HepG2 (cell line): Measurements from ENCODE around the gene PALM3. TPM values are rescaled to one million over a fixed set of nuclear protein-coding genes. Genes with fewer than 3 reads are reported as not detected.

Experiments
- EP300 ChIP-seq, 3 experiments: sonication (generic) in 1 of 3; formaldehyde crosslinking in 1 of 3; IDR thresholded peaks; 2 replicates each; pipeline versions ENCODE4 v1.5.1 to v1.6.1; 2011 to 2020; ENCODE audit warnings: low read depth in 2 of 3, low read length in 2 of 3, borderline replicate concordance in 1 of 3, improper control_type of control experiment in 1 of 3, mild to moderate bottlenecking in 1 of 3, missing genetic modification reagents in 1 of 3, moderate library complexity in 1 of 3
- FOXC1 ChIP-seq: sonication (generic); formaldehyde crosslinking; IDR thresholded peaks from 2 replicates; pipeline ENCODE4 v1.8.0; 2022; ENCODE audit warnings: mild to moderate bottlenecking, missing genetic modification reagents, borderline replicate concordance
- JUN ChIP-seq: sonication (generic); formaldehyde crosslinking; IDR thresholded peaks from 2 replicates; pipeline ENCODE4 v1.4.0; 2020; ENCODE audit warnings: mild to moderate bottlenecking, missing genetic modification reagents
- KMT2A ChIP-seq: sonication (generic); formaldehyde crosslinking; IDR thresholded peaks from 2 replicates; pipeline ENCODE4 v1.4.0; 2020; ENCODE audit warnings: missing genetic modification reagents
- NCOA2 ChIP-seq: sonication (generic); formaldehyde crosslinking; IDR thresholded peaks from 2 replicates; pipeline ENCODE4 v1.8.0; 2022; ENCODE audit warnings: inconsistent platforms
- NFIB ChIP-seq: sonication (generic); formaldehyde crosslinking; IDR thresholded peaks from 2 replicates; pipeline ENCODE4 v1.9.0; 2021; ENCODE audit warnings: missing genetic modification reagents, mild to moderate bottlenecking, borderline replicate concordance
- RAD21 ChIP-seq: fragments of 450-650 bp; formaldehyde crosslinking; IDR thresholded peaks from 2 replicates; pipeline ENCODE4 v1.5.0; 2020; ENCODE audit warnings: mild to moderate bottlenecking
- RARG ChIP-seq: sonication (generic); formaldehyde crosslinking; IDR thresholded peaks from 2 replicates; pipeline ENCODE4 v1.4.0; 2020; ENCODE audit warnings: low read depth, mild to moderate bottlenecking, missing genetic modification reagents
- RFXANK ChIP-seq: IDR thresholded peaks from 2 replicates; pipeline ENCODE4 v1.6.1; 2016
- SMAD9 ChIP-seq: sonication (generic); formaldehyde crosslinking; IDR thresholded peaks from 2 replicates; pipeline ENCODE4 v1.5.1; 2020; ENCODE audit warnings: mild to moderate bottlenecking, missing genetic modification reagents
- TBP ChIP-seq: sonication (generic); formaldehyde crosslinking; IDR thresholded peaks from 2 replicates; pipeline ENCODE4 v1.5.0; 2020; ENCODE audit warnings: missing genetic modification reagents
- ZFP41 ChIP-seq: sonication (generic); formaldehyde crosslinking; IDR thresholded peaks from 2 replicates; pipeline ENCODE4 v1.4.0; 2020; ENCODE audit warnings: mild to moderate bottlenecking, missing genetic modification reagents, borderline replicate concordance
- ZNF263 ChIP-seq: sonication (generic); formaldehyde crosslinking; IDR thresholded peaks from 2 replicates; pipeline ENCODE4 v1.4.0; 2020; ENCODE audit warnings: missing genetic modification reagents
- ZNF614 ChIP-seq: IDR thresholded peaks from 2 replicates; pipeline ENCODE4 v1.6.1; 2018; ENCODE audit warnings: missing biosample characterization, missing genetic modification reagents, inconsistent platforms, borderline replicate concordance
- ZNF7 ChIP-seq: IDR thresholded peaks from 2 replicates; pipeline ENCODE4 v1.6.1; 2016; ENCODE audit warnings: missing biosample characterization, missing genetic modification reagents
- ZNF776 ChIP-seq: sonication (generic); formaldehyde crosslinking; IDR thresholded peaks from 2 replicates; pipeline ENCODE4 v1.4.0; 2020; ENCODE audit warnings: mild to moderate bottlenecking, missing genetic modification reagents
- ZNF83 ChIP-seq: sonication (generic); formaldehyde crosslinking; IDR thresholded peaks from 2 replicates; pipeline ENCODE4 v1.4.0; 2020; ENCODE audit warnings: missing genetic modification reagents, mild to moderate bottlenecking, borderline replicate concordance
- polyA plus RNA-seq, 8 experiments: library from polyadenylated mRNA; depleted of rRNA in 3 of 8; stranded (reverse) in 7 of 8; unstranded in 1 of 8; fragments of >200 nt; fragmentation: Illumina TruSeq in 4 of 8; extraction: Trizol in 4 of 8; gene quantifications; 2 replicates each; pipeline versions ENCODE4 v1.2.1 to v1.2.3, GENCODE V29; 2011 to 2016; ENCODE audit warnings: low read depth in 4 of 8, missing spikeins in 1 of 8, mixed read lengths in 1 of 8; ENCODE audit not compliant: insufficient read depth in 1 of 8
- total RNA-seq, 5 experiments: library from RNA; depleted of rRNA; stranded (reverse); fragments of >200 nt; fragmentation: Illumina TruSeq; extraction: Trizol; gene quantifications; 2 replicates each; pipeline ENCODE4 v1.2.3, GENCODE V29; 2016; ENCODE audit warnings: low read depth in 1 of 5
- TF ChIP-seq, protein P1 (sequence below): sonication (generic); formaldehyde crosslinking; IDR thresholded peaks from 2 replicates; pipeline ENCODE4 v1.4.0; 2020; ENCODE audit warnings: missing genetic modification reagents
- TF ChIP-seq, protein P2 (sequence below): sonication (generic); formaldehyde crosslinking; conservative IDR thresholded peaks from 2 replicates; pipeline ENCODE4 v1.4.0; 2020; ENCODE audit warnings: missing genetic modification reagents

PALM3 gene
- total and polyA plus RNA-seq, 2 of the 13 experiments (the other 11 are each of a cell fraction or from before 2014, with no cell fraction given), result 0.79 to 2.4 TPM

DNA sequence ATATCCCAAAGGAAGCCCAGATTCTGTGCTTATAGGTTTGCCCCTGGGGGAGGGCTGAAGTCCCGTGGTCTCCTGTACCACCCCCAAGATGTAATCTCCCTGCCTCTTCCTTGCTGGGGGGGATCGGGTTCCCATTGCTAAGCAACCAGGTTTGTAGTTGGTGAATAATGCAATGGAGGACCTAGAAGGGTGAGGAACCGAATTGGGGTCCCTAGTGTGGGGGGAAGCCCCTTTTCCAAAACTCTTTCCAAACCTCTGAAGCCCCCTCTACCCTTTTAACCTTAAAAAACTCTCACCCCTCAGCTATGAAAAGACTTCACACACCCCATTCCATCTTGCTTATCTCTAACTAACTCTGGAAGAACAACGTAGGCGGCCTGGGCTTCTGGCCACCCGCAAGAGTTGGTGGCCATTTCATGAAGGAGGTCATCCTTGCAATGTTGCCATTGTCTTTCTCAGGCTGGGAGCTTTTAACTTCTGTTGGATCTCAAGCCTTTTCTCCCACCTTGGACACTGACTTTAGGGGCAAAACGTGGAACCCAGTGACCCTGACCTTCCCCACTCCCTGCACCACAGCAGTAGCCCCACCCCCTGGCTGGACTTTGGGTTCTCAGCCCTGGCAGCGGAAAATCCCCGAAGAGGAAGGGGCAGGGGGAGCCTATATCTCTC, 661 bp downstream of the PALM3 start (continued):
- no peak for TF ChIP-seq ZNF614 (CRISPR knock-in tag)
- TF ChIP-seq ZNF83, result no peak
- TF ChIP-seq, protein P1, sequence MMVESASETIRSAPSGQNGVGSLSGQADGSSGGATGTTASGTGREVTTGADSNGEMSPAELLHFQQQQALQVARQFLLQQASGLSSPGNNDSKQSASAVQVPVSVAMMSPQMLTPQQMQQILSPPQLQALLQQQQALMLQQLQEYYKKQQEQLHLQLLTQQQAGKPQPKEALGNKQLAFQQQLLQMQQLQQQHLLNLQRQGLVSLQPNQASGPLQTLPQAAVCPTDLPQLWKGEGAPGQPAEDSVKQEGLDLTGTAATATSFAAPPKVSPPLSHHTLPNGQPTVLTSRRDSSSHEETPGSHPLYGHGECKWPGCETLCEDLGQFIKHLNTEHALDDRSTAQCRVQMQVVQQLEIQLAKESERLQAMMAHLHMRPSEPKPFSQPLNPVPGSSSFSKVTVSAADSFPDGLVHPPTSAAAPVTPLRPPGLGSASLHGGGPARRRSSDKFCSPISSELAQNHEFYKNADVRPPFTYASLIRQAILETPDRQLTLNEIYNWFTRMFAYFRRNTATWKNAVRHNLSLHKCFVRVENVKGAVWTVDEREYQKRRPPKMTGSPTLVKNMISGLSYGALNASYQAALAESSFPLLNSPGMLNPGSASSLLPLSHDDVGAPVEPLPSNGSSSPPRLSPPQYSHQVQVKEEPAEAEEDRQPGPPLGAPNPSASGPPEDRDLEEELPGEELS, result no peak
- TF ChIP-seq RARG, result no peak
- no peak for TF ChIP-seq SMAD9 (CRISPR knock-in tag)
- TF ChIP-seq JUN (CRISPR knock-in tag), result no peak
- no peak for TF ChIP-seq RFXANK (CRISPR knock-in tag)
- TF ChIP-seq, protein P2, sequence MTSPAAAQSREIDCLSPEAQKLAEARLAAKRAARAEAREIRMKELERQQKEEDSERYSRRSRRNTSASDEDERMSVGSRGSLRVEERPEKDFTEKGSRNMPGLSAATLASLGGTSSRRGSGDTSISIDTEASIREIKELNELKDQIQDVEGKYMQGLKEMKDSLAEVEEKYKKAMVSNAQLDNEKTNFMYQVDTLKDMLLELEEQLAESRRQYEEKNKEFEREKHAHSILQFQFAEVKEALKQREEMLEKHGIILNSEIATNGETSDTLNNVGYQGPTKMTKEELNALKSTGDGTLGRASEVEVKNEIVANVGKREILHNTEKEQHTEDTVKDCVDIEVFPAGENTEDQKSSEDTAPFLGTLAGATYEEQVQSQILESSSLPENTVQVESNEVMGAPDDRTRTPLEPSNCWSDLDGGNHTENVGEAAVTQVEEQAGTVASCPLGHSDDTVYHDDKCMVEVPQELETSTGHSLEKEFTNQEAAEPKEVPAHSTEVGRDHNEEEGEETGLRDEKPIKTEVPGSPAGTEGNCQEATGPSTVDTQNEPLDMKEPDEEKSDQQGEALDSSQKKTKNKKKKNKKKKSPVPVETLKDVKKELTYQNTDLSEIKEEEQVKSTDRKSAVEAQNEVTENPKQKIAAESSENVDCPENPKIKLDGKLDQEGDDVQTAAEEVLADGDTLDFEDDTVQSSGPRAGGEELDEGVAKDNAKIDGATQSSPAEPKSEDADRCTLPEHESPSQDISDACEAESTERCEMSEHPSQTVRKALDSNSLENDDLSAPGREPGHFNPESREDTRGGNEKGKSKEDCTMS (CRISPR knock-in tag), result no peak
- TF ChIP-seq ZNF263 (CRISPR knock-in tag), result no peak
- TF ChIP-seq TBP (CRISPR knock-in tag), result no peak
- no peak for TF ChIP-seq ZFP41 (CRISPR knock-in tag)
- no peak for TF ChIP-seq FOXC1 (CRISPR knock-in tag)
- no peak for TF ChIP-seq ZNF7 (CRISPR knock-in tag)
- no peak for TF ChIP-seq NFIB
- peak in 1 of 2 experiments; percentile 75; a peak in 2 of 4 replicates for TF ChIP-seq EP300 (IDR thresholded peaks at IDR 0.05; ENCODE audit: low read depth in 2 of 2, low read length in 2 of 2)
- TF ChIP-seq EP300 (CRISPR knock-in tag; IDR thresholded peaks at IDR 0.05; ENCODE audit: borderline replicate concordance), result no peak; the same call in 1 of the 2 replicates
- no peak for TF ChIP-seq KMT2A (CRISPR knock-in tag)
- no peak for TF ChIP-seq ZNF776 (CRISPR knock-in tag)
- no peak for TF ChIP-seq RAD21 (CRISPR knock-in tag)
- peak; percentile 57 for TF ChIP-seq NCOA2 (CRISPR knock-in tag)
